Activated CD4-positive, alpha-beta memory T cell treated with anti-CD3 and anti-CD28 coated beads, Interleukin-2, amount 10 ng/mL, durations not matched to agents 7 days and 5 days (primary cell): ENCODE data around the gene CNTNAP2. TPM values are rescaled to one million over a fixed set of nuclear protein-coding genes. Genes with fewer than 3 reads are reported as not detected.

ENCODE experiments used
- CTCF ChIA-PET: fragments of 350-600 bp; sonication (Branson Sonifier 250); formaldehyde crosslinking; loops from one replicate; lab custom pipeline; 2021; ENCODE audit warnings: antibody characterized with exemption, inconsistent platforms; lab: Charles Lee
- POLR2A ChIA-PET: fragments of 350-600 bp; sonication (Branson Sonifier 250); formaldehyde crosslinking; loops from one replicate; lab custom pipeline; 2021; ENCODE audit warnings: antibody characterized with exemption; lab: Charles Lee
- DNase-seq: peaks from one replicate; pipeline ENCODE4 v3.0.0-alpha.2; 2020
- H3K27ac Mint-ChIP-seq: one replicate; pipeline ENCODE4 v1.8.0; 2021; ENCODE audit warnings: mild to moderate bottlenecking, mixed read lengths
- H3K27me3 Mint-ChIP-seq: one replicate; pipeline ENCODE4 v1.8.0; 2021; ENCODE audit warnings: mixed read lengths
- H3K36me3 Mint-ChIP-seq: one replicate; pipeline ENCODE4 v1.8.0; 2021; ENCODE audit warnings: low read depth, mixed read lengths
- H3K4me1 Mint-ChIP-seq: one replicate; pipeline ENCODE4 v1.8.0; 2021; ENCODE audit warnings: mixed read lengths
- H3K4me3 Mint-ChIP-seq: one replicate; pipeline ENCODE4 v1.8.0; 2021; ENCODE audit warnings: mild to moderate bottlenecking, mixed read lengths
- H3K9me3 Mint-ChIP-seq: one replicate; pipeline ENCODE4 v1.8.0; 2021; ENCODE audit warnings: mixed read lengths
- total RNA-seq, 2 experiments: library from RNA; stranded (reverse); gene quantifications; one replicate each; pipeline ENCODE4 v1.2.3, GENCODE V29; 2021

CNTNAP2 gene
- total RNA-seq, 2 experiments from 2014 or later, result not detected

- CTCF ChIA-PET, result no interaction called here
- DNase-seq, result no peak
- Mint-ChIP-seq H3K27ac (no peak overlapping the region), H3K4me3 (no peak overlapping the region), H3K4me1 (no peaks in the 10 kb centered on the region), H3K9me3 (no peaks in the 10 kb centered on the region), H3K36me3 (no peaks in the 10 kb centered on the region), H3K27me3 (no peaks in the 10 kb centered on the region)
- POLR2A ChIA-PET, result no interaction called here
These were observed 1910.1 kb downstream of the CNTNAP2 start for GRCh38 chr7:148026713-148027112.

GRCh38 chr7:148028165-148028564 is 1911.6 kb downstream of the CNTNAP2 start:
- Mint-ChIP-seq H3K4me3 (no peak overlapping the region), H3K9me3 (no peaks in the 10 kb centered on the region), H3K4me1 (no peaks in the 10 kb centered on the region), H3K27ac (no peak overlapping the region), H3K27me3 (no peaks in the 10 kb centered on the region), H3K36me3 (no peaks in the 10 kb centered on the region)
- ChIA-PET CTCF (no interaction called here), POLR2A (no interaction called here)
- DNase-seq, result no peak

- Mint-ChIP-seq H3K27ac (no peak overlapping the region), H3K27me3 (no peaks in the 10 kb centered on the region), H3K4me1 (no peaks in the 10 kb centered on the region), H3K36me3 (no peaks in the 10 kb centered on the region), H3K4me3 (no peak overlapping the region), H3K9me3 (no peaks in the 10 kb centered on the region)
- CTCF ChIA-PET, result no interaction called here
- POLR2A ChIA-PET, result no interaction called here
- DNase-seq, result no peak
These were observed 1914.4 kb downstream of the CNTNAP2 start for GRCh38 chr7:148031019-148031418.

GRCh38 chr7:148031811-148032210 is 1915.2 kb downstream of the CNTNAP2 start:
- Mint-ChIP-seq H3K9me3 (no peaks in the 10 kb centered on the region), H3K4me3 (no peak overlapping the region), H3K4me1 (no peaks in the 10 kb centered on the region), H3K36me3 (no peaks in the 10 kb centered on the region), H3K27me3 (no peaks in the 10 kb centered on the region), H3K27ac (no peak overlapping the region)
- ChIA-PET POLR2A (no interaction called here), CTCF (no interaction called here)
- DNase-seq, result no peak

- Mint-ChIP-seq H3K4me1 (no peaks in the 10 kb centered on the region), H3K27ac (no peak overlapping the region), H3K27me3 (no peaks in the 10 kb centered on the region), H3K9me3 (no peaks in the 10 kb centered on the region), H3K4me3 (no peak overlapping the region), H3K36me3 (no peaks in the 10 kb centered on the region)
- CTCF ChIA-PET, result no interaction called here
- POLR2A ChIA-PET, result no interaction called here
- DNase-seq, result no peak
These were observed 1919.3 kb downstream of the CNTNAP2 start for GRCh38 chr7:148035950-148036349.

- Mint-ChIP-seq H3K4me1 (no peaks in the 10 kb centered on the region), H3K27ac (no peak overlapping the region)
- CTCF ChIA-PET, result interaction anchor here (0.6 kb wide), 1 partner anchor 13 kb away, joined by 3 read pairs; no protein-coding TSS in a partner anchor
These were observed 1920.4 kb downstream of the CNTNAP2 start for GRCh38 chr7:148037044-148037443.

GRCh38 chr7:148041156-148041555 is 1924.6 kb downstream of the CNTNAP2 start:
- H3K27me3 Mint-ChIP-seq, result no peaks in the 10 kb centered on the region
- no peaks in the 10 kb centered on the region for H3K4me1 Mint-ChIP-seq
- DNase-seq, result no peak
- no peaks in the 10 kb centered on the region for H3K36me3 Mint-ChIP-seq
- H3K27ac Mint-ChIP-seq, result no peak overlapping the region
- peaks cover 2% of the 10 kb centered on the region for H3K9me3 Mint-ChIP-seq
- H3K4me3 Mint-ChIP-seq, result no peak overlapping the region
- ChIA-PET CTCF (no interaction called here), POLR2A (no interaction called here)

More at GRCh38 chr7:148037044-148037443, 1920.4 kb downstream of the CNTNAP2 start:
- Mint-ChIP-seq H3K27me3 (no peaks in the 10 kb centered on the region), H3K4me3 (no peak overlapping the region), H3K9me3 (no peaks in the 10 kb centered on the region), H3K36me3 (no peaks in the 10 kb centered on the region)
- POLR2A ChIA-PET, result no interaction called here
- DNase-seq, result no peak

- no peaks in the 10 kb centered on the region for H3K36me3 Mint-ChIP-seq
- no peak overlapping the region for H3K4me3 Mint-ChIP-seq
- H3K27ac Mint-ChIP-seq, result no peak overlapping the region
- ChIA-PET CTCF (no interaction called here), POLR2A (no interaction called here)
- peaks cover 2% of the 10 kb centered on the region for H3K9me3 Mint-ChIP-seq
- no peaks in the 10 kb centered on the region for H3K27me3 Mint-ChIP-seq
- H3K4me1 Mint-ChIP-seq, result no peaks in the 10 kb centered on the region
- no peak for DNase-seq
These were observed 1926.5 kb downstream of the CNTNAP2 start for GRCh38 chr7:148042935-148043631.

GRCh38 chr7:148044173-148044572 is 1927.6 kb downstream of the CNTNAP2 start:
- Mint-ChIP-seq H3K4me1 (no peaks in the 10 kb centered on the region), H3K27me3 (no peaks in the 10 kb centered on the region), H3K36me3 (no peaks in the 10 kb centered on the region), H3K4me3 (no peak overlapping the region), H3K9me3 (peaks cover 2% of the 10 kb centered on the region), H3K27ac (no peak overlapping the region)
- ChIA-PET POLR2A (no interaction called here), CTCF (no interaction called here)
- no peak for DNase-seq

GRCh38 chr7:148045521-148045920 is 1928.9 kb downstream of the CNTNAP2 start:
- no peak overlapping the region for H3K4me3 Mint-ChIP-seq
- no peak overlapping the region for H3K27ac Mint-ChIP-seq
- no peaks in the 10 kb centered on the region for H3K4me1 Mint-ChIP-seq
- peaks cover 2% of the 10 kb centered on the region for H3K9me3 Mint-ChIP-seq
- ChIA-PET POLR2A (no interaction called here), CTCF (no interaction called here)
- no peak for DNase-seq
- no peaks in the 10 kb centered on the region for H3K36me3 Mint-ChIP-seq
- no peaks in the 10 kb centered on the region for H3K27me3 Mint-ChIP-seq

GRCh38 chr7:148049068-148049467 is 1932.5 kb downstream of the CNTNAP2 start:
- Mint-ChIP-seq H3K27me3 (no peaks in the 10 kb centered on the region), H3K36me3 (no peaks in the 10 kb centered on the region), H3K4me1 (no peaks in the 10 kb centered on the region), H3K4me3 (no peak overlapping the region), H3K9me3 (peaks cover 2% of the 10 kb centered on the region), H3K27ac (no peak overlapping the region)
- DNase-seq, result no peak
- CTCF ChIA-PET, result no interaction called here
- POLR2A ChIA-PET, result no interaction called here

GRCh38 chr7:148050492-148051158 is 1934.0 kb downstream of the CNTNAP2 start:
- no peaks in the 10 kb centered on the region for H3K36me3 Mint-ChIP-seq
- POLR2A ChIA-PET, result no interaction called here
- no peak overlapping the region for H3K4me3 Mint-ChIP-seq

GRCh38 chr7:148056406-148056805 is 1939.8 kb downstream of the CNTNAP2 start:
- Mint-ChIP-seq H3K27me3 (no peaks in the 10 kb centered on the region), H3K9me3 (no peaks in the 10 kb centered on the region), H3K36me3 (no peaks in the 10 kb centered on the region), H3K4me3 (no peak overlapping the region), H3K4me1 (no peaks in the 10 kb centered on the region), H3K27ac (no peak overlapping the region)
- CTCF ChIA-PET, result no interaction called here
- POLR2A ChIA-PET, result no interaction called here
- no peak for DNase-seq

More at GRCh38 chr7:148050492-148051158, 1934.0 kb downstream of the CNTNAP2 start:
- Mint-ChIP-seq H3K9me3 (no peaks in the 10 kb centered on the region), H3K4me1 (no peaks in the 10 kb centered on the region), H3K27ac (no peak overlapping the region), H3K27me3 (no peaks in the 10 kb centered on the region)
- DNase-seq, result no peak
- CTCF ChIA-PET, result no interaction called here

- POLR2A ChIA-PET, result no interaction called here
- CTCF ChIA-PET, result no interaction called here
- no peak overlapping the region for H3K27ac Mint-ChIP-seq
- H3K36me3 Mint-ChIP-seq, result no peaks in the 10 kb centered on the region
- DNase-seq, result no peak
- no peaks in the 10 kb centered on the region for H3K9me3 Mint-ChIP-seq
- H3K4me3 Mint-ChIP-seq, result no peak overlapping the region
- H3K27me3 Mint-ChIP-seq, result no peaks in the 10 kb centered on the region
- H3K4me1 Mint-ChIP-seq, result no peaks in the 10 kb centered on the region
These were observed 1941.5 kb downstream of the CNTNAP2 start for GRCh38 chr7:148058092-148058491.
